Osteocyte (in vitro differentiated cells): Measurements from ENCODE around the gene PHLPP1. TPM values are rescaled to one million over a fixed set of nuclear protein-coding genes. Genes with fewer than 3 reads are reported as not detected.

Source experiments
- DNase-seq: peaks from one replicate; pipeline ENCODE4 v3.0.0; 2021; ENCODE audit warnings: mixed read lengths; ENCODE audit not compliant: unreplicated experiment; ENCODE audit errors: extremely low spot score
- H3K27ac Mint-ChIP-seq: one replicate; pipeline ENCODE4 v1.8.0; 2021; ENCODE audit warnings: mild to moderate bottlenecking, mixed read lengths; ENCODE audit not compliant: unreplicated experiment
- H3K27me3 Mint-ChIP-seq: one replicate; pipeline ENCODE4 v1.8.0; 2021; ENCODE audit warnings: mixed read lengths; ENCODE audit not compliant: unreplicated experiment
- H3K36me3 Mint-ChIP-seq: one replicate; pipeline ENCODE4 v1.8.0; 2021; ENCODE audit warnings: mixed read lengths; ENCODE audit not compliant: unreplicated experiment
- H3K4me1 Mint-ChIP-seq: one replicate; pipeline ENCODE4 v1.8.0; 2021; ENCODE audit warnings: mixed read lengths; ENCODE audit not compliant: unreplicated experiment
- H3K4me3 Mint-ChIP-seq: one replicate; pipeline ENCODE4 v1.8.0; 2021; ENCODE audit warnings: mild to moderate bottlenecking, moderate library complexity, mixed read lengths; ENCODE audit not compliant: unreplicated experiment
- H3K9me3 Mint-ChIP-seq: one replicate; pipeline ENCODE4 v1.8.0; 2021; ENCODE audit warnings: mixed read lengths; ENCODE audit not compliant: unreplicated experiment
- total RNA-seq: library from RNA; stranded (reverse); gene quantifications from 2 replicates; pipeline ENCODE4 v1.2.1, GENCODE V29; 2021
- TF ChIP-seq, protein P1 (sequence below): fragments of 200-600 bp; sonication (generic); IDR thresholded peaks from 2 replicates; pipeline ENCODE4 v1.5.0; 2021; ENCODE audit warnings: antibody characterized with exemption, mild to moderate bottlenecking, moderate library complexity

PHLPP1 gene
- total RNA-seq, 1 donor from 2014 or later: 19.6 TPM

DNA sequence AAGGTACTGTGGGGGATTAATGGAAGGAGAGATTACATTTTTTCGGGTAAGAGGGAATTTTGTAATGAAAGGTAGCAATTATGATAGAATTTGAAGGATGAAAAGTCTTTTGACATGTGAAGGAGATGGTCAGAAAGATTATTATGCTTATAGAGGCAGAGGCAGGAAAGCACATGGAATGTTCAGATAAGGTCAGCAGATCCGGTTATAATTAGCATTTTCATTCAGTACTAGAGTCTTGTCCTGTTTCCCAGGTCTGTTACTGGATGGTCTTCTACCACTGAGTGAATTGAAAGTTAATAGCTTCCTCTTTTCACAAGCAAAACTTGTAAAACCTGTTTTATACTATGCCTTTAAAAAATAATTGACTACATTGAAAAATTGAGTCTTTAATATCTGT is 116.9 kb downstream of the PHLPP1 start:
- peaks cover 49% of the 10 kb centered on the region for H3K4me1 Mint-ChIP-seq
- no peak for DNase-seq
- H3K27ac Mint-ChIP-seq: no peak overlapping the region
- TF ChIP-seq, protein P1, sequence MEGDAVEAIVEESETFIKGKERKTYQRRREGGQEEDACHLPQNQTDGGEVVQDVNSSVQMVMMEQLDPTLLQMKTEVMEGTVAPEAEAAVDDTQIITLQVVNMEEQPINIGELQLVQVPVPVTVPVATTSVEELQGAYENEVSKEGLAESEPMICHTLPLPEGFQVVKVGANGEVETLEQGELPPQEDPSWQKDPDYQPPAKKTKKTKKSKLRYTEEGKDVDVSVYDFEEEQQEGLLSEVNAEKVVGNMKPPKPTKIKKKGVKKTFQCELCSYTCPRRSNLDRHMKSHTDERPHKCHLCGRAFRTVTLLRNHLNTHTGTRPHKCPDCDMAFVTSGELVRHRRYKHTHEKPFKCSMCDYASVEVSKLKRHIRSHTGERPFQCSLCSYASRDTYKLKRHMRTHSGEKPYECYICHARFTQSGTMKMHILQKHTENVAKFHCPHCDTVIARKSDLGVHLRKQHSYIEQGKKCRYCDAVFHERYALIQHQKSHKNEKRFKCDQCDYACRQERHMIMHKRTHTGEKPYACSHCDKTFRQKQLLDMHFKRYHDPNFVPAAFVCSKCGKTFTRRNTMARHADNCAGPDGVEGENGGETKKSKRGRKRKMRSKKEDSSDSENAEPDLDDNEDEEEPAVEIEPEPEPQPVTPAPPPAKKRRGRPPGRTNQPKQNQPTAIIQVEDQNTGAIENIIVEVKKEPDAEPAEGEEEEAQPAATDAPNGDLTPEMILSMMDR: no peak
- H3K36me3 Mint-ChIP-seq: peaks cover 6% of the 10 kb centered on the region
- H3K9me3 Mint-ChIP-seq: no peaks in the 10 kb centered on the region
- H3K27me3 Mint-ChIP-seq: no peaks in the 10 kb centered on the region
- H3K4me3 Mint-ChIP-seq: no peak overlapping the region

GRCh38 chr18:62833494-62833893 is 118.2 kb downstream of the PHLPP1 start:
- H3K36me3 Mint-ChIP-seq: peaks cover 6% of the 10 kb centered on the region
- H3K4me3 Mint-ChIP-seq: no peak overlapping the region
- DNase-seq: no peak
- H3K4me1 Mint-ChIP-seq: peaks cover 37% of the 10 kb centered on the region
- TF ChIP-seq, protein P1: no peak
- no peak overlapping the region for H3K27ac Mint-ChIP-seq
- no peaks in the 10 kb centered on the region for H3K9me3 Mint-ChIP-seq
- H3K27me3 Mint-ChIP-seq: no peaks in the 10 kb centered on the region

GRCh38 chr18:62834715-62835114 is 119.4 kb downstream of the PHLPP1 start:
- Mint-ChIP-seq H3K4me1 (peaks cover 29% of the 10 kb centered on the region), H3K36me3 (peaks cover 11% of the 10 kb centered on the region), H3K9me3 (no peaks in the 10 kb centered on the region), H3K27ac (no peak overlapping the region), H3K27me3 (no peaks in the 10 kb centered on the region), H3K4me3 (no peak overlapping the region)
- TF ChIP-seq, protein P1: no peak
- no peak for DNase-seq

- Mint-ChIP-seq H3K9me3 (no peaks in the 10 kb centered on the region), H3K27ac (no peak overlapping the region), H3K36me3 (peaks cover 4% of the 10 kb centered on the region), H3K4me1 (peaks cover 13% of the 10 kb centered on the region), H3K4me3 (no peak overlapping the region), H3K27me3 (no peaks in the 10 kb centered on the region)
- no peak for DNase-seq
- TF ChIP-seq, protein P1: no peak
Observed at GRCh38 chr18:62837011-62837410, 121.7 kb downstream of the PHLPP1 start.

DNA sequence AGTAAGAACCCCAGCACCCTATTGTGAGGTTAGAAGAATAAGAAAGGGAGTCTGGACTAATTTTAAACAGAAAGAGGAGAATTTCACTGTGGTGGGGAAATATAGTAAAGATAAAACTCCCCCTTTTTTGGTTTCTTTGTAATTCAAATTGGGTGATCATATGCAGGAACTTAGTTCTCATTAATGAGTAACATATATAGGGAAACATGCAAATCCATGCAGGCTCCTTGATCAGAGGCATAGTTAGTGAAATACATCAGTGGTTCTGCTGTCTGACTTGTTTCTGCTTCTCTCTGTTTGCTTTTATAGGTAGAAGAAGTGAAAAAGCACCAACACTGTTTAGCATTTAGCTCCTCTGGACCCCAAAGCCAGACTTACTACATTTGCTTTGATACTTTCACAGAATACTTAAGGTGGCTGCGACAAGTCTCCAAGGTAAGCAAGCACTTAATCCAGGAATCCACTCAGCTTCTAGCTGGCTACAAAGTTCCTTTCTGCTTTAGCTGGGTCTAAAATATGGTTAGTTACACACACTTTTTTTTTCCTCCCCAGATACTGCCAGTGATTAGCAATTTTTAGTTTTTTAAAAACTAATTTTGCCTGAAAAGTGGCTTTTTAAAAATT is 123.2 kb downstream of the PHLPP1 start:
- Mint-ChIP-seq H3K27me3 (no peaks in the 10 kb centered on the region), H3K36me3 (peaks cover 4% of the 10 kb centered on the region), H3K27ac (no peak overlapping the region)

More for the DNA sequence above, 123.2 kb downstream of the PHLPP1 start:
- Mint-ChIP-seq H3K9me3 (no peaks in the 10 kb centered on the region), H3K4me1 (peaks cover 4% of the 10 kb centered on the region), H3K4me3 (no peak overlapping the region)
- DNase-seq: no peak
- TF ChIP-seq, protein P1: no peak
